ENCODE measurements around the gene MRPS12.
"Not testable (repeated sequence)": the region's sequence is repeated elsewhere in the genome, so short reads cannot be mapped to it uniquely, and the experiment has no call there.

The MRPS12 gene

DNA sequence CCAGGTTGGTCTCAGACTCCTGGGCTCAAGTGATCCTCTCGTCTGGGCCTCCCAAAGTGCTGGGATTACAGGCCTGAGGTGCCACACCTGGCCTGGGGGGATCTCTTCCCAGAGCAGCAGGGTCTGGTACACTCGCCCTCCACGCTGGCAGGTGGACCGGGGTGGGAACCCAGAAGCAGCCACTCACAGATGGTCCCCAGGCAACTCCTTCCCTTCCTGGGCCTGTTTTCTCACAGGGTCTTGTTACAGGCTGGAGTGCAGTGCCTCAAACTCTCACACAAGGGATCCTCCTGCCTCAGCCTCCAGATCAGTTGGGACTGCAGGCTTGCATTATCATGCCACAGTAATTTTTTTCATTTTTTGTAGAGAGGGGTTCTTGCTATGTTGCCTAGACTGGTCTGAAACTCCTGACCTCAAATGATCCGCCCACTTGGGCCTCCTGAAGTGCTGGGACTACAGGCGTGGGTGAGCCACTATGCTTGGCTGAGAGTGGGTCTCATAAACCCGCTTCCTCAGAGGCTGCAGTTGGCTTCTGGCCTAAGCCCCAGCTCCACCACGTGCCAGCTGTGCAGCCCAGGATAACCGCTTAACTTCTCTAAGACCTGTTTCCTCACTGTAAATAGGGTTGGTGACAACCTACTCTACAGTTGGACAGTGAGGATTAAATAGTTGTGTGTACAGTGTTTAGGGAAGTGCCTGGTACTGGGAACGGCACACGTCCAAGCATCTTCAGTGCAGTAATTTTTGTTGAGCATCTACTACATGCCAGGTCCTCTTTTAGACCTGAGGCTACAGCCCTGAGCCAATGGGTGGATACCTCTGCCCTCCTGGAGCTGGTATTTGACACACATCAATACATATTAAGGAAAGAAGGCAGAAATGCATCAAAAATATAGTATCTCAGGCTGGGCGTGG, 17.9 kb upstream of the MRPS12 start:
- no peak for DNase-seq

DNA sequence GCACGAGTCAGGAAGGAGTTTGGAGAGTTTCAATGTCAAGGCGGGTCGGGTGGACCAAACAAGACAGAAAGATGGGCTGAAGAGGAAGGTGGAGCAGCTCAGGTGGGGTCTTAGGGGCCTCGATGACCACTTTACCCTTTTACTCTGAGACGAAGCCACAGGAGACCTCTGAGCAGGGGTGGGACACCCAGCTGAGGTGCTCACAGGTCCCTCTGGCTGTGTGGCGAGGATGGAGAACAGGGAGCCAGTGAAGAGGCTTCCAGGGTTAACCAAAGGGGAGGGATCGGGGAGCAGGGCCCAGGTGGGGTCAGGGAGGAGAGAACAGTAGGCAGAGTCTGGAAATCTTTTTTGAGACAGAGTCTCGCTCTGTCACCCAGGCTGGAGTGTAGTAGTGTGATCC, 16.8 kb upstream of the MRPS12 start:
- DNase-seq: no peak

DNA sequence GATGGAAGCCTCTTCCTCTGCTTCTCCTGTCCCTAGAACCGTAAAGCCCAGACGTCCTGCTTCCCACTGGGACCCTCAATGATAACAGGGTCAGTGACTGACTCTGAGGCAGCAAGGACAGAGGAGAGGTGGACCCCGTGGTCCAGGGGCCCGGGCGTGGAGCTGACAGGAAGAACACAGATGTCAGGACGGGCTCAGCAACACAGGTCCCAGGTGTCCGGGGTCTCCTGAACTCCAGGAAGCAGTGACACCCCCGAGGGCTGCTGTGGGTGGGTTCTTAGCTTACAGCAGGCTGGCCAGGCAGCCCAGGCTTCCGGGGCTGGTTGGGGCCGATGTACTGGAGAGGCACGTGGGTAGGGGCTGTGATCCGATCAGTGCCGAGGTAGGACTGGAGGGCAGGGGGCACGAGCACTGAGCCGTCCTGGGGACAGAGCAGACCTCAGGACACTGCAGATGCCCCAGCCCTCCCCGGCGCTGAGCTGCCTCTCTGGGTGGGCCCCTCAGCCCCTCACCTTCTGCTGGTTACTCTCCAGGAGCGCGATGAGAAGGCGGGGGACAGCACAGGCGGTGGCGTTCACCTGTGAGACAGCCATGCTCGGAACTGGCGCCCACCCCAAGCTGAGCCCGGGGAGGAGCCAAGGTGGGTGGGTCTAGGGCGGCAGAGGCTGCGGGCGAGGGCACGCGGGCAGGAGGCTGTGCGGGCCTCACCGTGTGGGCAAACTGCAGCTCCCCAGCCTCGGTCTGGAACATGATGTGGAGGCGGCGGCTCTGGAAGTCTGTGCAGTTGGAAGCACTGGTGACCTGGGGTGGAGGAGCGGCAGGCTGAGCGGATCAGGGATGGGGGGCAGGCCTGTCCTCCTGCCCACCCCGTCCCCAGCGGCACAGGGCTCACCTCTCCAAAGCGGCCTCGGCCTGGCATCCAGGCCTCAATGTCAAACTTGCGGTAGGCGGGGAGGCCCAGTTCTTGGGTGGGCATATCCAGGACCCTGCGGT, 15.1 kb upstream of the MRPS12 start:
- DNase-seq: no peak

DNA sequence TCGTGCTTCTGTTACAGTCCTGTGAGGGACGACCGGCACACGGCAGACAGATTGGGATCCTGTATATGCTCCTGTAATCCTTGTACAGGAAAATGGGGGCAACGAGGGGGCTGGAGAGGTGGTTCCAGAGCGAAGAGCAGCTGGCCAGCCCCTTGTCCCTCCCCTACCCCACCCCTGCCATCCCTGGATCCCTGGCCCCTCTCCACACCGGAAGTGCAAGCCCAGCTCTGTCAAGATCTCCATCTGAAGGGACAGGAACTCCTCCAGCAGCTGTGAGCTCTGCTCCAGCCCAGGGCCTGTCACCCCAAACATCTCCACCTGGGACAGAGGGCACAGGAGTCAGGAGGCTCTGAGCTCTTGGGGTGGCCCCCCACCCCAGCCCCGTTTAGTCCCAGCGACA, 13.2 kb upstream of the MRPS12 start:
- no peak for DNase-seq

DNA sequence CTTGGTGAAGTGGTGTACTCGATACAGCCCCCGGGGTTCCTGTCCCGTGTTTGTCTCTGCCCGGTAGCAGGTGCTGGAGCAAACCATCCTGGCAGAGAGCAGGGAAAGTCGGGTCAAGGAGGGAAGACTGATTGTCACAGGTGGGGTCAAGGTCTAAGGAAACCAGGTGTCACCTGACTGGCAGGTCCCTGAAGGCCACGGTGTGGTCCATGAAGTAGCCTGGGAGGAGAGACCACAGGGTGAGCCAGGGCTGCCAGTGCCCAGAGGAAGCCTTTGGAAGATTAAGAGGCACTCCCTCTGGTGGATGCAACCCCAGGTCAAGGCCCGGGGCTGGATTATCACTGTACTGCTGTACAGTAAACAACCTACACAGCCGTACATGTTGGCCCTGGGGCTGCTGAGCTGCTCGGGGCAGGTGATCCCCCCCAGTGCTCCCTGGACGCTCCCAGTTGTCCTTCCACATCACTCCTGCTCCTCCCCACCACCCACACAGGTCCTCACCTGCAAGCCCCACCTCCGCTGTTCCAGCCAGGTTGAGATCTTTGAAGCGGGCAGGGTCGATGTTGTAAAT, 12.7 kb upstream of the MRPS12 start:
- no peak for DNase-seq

DNA sequence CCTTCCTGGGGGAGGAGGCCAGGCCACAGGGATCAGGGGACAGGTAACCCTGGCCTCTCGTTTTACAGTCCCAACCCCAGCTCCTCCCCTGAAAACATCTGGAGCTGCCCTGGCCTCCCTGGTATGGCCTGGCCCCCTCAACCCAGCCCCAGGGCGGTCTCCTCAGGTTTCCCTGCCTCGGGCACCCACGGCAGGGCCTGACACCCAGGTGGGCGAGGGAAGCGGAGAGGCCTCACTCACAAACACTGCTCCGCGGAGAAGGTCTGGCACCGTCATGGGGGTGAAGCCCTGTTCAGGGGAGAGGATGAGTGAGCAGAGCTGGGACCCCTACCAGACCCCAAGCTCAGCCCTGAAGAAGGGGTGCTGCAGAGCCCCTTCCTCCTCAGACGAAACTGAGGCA, 12.2 kb upstream of the MRPS12 start:
- no peak for DNase-seq

DNA sequence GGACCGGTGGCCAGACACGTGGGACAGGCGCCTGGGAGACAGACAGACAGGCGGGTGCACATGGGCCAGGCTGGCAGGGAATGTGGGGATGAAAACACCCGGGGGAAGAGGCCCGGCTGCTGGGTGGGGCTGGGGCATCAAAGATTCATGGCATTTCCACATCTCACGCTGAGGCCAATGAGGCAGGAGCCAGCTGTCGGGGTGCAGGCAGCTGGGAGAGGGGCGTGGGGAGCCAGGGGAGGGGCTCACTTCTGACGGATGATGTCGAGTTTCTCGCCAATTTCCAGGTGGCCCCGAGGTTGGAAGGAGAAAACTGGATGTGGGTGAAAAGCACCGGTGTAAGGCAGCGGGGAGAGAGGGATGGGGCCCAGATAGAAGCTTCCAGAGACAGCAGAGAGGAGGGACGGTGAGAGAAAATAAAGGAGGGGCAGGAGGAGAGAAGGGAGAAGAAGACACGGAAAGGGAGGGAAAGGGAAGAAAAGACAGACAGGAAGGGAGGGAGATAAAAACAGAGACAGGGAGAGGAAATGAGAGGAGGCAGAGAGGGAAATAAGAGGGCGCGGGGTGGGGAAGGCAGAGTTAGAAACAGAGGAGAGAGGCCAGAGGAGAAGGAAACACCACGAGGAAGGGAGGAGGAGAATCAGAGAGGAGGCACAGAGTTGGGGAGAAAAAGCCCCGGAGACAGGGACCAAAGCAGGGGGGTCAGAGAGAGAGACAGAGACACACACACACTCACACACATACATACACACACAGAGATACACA, 10.7 kb upstream of the MRPS12 start:
- DNase-seq: no peak

DNA sequence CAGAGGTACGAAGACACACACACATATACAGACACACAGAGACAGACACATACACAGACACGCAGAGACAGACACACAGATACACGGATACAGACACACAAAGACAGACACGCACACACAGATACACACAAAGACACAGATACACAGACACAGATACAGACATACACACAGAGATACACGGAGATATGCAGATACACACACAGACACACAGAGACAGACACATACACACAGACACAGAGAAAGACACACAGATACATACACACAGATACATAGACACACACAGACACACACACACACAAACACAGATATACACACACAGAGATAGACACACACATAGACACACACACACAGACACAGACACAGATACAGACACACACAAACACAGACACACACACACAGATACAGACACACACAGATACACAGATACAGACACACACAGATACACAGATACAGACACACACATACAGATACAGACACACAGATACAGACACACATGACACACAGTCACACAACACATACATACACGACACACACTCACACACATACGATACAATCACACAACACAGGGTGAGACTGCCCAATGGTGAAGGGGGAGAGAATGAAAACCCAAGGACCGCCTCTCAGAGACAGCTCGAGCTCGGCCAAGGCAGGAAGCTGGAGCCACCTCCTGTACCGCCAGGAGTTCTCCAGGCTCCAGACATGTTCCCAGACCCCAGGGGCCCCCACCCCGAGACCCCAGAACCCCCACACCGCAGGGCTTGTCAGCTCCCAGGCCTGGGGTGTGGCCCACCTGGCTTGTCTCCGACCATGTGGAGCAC, 9.9 kb upstream of the MRPS12 start:
- DNase-seq: no peak

DNA sequence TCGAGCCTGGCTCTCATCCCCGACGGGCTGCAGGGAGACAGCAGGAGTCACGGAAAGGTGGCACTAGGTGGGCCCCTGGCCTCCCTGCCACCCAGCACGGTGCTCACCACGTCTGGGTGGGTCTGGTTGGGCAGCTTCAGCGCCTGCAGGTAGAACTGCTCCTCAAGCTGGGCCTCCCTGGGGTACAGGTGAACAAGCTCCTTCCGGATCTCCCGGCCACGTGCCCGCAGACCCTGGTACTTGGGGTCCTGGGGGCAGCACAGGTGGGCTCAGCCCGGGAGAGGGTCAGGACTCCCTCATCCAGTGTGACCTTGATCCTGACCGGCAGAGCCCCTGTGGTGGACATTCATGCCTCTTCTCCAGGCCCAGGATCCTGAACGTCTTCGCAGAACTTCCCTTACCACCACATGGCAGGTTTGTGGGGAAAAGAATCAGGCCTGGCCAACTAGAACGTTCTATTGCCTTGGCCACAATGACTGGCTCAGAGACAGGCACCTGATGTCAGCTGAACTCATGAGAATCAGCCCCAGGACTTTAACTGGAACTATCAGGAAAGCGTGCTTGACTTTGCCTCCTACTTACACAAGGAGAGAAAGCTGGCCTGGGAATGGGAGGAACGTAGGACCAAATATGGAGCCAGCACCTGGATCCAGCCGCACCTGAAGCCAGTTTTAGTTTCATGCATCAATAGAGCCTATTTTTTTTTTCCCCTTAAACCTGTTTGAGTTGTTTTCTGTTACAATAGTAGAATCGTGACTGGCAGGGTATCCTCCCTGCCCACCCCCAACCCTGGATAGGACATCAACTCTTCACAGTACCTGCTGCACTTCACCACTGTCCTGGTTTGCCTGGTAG, 9.1 kb upstream of the MRPS12 start:
- DNase-seq: no peak

DNA sequence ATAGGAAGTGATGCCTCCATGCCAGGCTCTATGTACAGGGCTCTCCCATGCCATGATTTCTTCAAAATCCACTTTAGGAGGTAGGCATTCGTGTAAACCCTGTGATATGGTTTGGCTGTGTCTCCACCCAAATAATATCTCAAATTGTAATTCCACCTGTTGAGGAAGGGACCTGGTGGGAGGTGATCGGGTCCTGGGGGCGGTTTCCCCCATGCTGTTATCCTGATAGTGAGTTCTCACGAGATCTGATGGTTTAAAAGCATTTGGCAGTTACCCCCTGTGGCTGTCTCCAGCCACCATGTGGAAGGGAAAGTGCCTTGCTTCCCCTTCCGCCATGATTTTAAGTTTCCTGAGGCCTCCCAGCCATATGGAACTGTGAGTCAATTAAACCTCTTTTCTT, 8.3 kb upstream of the MRPS12 start:
- no peak for DNase-seq

DNA sequence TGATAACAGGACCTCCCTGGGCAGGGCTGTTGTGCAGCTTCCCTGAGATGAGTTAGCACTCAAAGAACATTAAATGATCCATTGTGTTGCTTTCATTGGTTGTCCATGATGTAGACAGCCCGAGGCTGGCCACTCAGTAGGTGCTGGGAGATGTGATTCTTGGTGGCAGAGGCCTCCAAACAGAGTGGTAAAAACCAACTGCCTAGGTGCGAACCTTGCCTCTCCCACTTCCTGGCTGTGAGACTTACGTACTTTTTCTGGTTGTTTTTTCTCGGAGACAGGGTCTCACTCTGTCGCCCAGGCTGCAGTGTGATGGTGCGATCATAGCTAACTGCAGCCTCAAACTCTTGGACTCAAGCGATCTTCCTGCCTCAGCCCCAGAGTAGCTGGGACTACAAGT, 6.4 kb upstream of the MRPS12 start:
- DNase-seq: no peak

DNA sequence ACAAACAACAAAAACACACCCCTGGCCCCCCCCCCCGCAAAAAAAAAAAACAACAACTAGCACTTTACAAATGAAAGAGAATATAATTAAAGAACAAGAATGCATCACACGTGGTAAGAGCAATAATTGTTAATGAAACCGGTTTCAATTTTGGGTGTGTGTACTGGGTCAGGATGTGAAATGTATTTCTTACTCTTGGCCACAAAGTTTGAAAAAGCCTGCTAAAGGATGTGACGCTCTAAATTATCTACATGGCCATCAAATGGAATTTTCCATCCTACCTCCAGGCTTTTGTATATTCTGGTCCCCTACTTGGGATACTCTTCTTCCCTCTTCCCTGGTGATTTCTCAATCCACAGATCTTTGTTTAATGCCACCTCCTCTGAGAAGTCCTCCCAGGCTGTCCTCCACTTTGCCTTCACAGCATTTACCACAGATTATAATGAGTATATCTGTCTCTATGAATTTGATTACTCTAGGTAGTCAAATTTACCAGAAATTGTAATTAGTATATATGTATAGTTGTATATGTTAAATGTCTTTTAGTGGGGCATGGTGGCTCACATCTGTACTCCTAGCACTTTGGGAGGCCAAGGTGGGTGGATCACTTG, 2.2 kb upstream of the MRPS12 start:
- no peak for DNase-seq

DNA sequence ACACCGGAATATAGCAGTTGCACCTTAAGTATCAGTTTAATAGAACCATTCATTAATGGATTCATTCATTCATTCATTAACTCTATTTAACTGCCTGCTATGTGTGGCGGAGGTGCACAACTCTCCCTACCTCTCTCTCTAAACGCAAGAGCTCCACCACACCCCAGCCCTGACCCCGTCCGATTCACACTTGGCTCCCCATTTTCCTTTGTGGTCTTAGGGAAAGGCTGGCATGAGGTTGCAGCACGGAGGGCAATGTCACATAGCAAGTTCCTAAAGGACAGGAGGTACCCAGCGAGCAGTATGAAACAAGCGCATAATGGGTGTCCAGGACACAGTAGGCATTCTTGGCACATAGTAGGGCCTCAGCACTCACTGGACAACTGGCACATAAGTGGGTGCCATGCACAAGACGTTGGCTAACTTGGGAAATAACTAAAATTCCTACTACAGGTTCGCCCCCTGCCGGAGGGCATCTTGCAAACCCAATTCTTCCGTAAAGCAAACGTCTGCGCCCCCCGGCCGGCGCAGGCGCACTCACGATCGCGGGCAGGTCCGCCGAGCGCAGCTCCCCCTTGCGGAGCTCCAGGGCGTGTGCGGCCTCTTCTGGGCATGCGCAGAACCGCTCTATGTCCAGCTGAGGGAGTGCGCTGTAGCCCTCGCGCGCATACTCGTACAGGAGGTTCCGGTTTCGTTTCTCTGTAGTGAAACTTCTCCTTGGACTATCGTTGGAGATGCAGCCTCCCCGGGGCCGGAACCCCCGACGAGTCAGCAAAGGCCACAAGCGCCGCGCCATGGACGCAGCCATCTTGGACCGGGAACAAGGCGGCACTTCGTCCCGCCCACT, 592 bp upstream of the MRPS12 start, which contains the start of gene SARS2:
SARS2 (minus strand) TSS at position 835 of the 847 bp plus-strand sequence; CDS start at position 808, 27 bp downstream.
- DNase-seq: peak; percentile 90

DNA sequence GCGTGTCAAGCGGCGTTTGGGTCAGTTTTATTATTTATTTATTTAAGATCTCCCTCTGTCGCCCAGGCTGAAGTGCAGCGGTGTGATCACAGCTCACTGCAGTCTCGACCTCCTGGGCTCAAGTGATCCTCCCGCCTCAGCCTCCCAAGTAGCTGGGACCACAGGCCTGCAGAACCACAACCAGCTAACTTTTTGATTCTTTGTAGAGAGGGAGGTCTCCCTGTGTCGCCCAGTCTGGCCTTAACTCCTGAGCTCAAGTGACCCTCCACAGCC, 713 bp downstream of the MRPS12 start:
- no peak for DNase-seq

DNA sequence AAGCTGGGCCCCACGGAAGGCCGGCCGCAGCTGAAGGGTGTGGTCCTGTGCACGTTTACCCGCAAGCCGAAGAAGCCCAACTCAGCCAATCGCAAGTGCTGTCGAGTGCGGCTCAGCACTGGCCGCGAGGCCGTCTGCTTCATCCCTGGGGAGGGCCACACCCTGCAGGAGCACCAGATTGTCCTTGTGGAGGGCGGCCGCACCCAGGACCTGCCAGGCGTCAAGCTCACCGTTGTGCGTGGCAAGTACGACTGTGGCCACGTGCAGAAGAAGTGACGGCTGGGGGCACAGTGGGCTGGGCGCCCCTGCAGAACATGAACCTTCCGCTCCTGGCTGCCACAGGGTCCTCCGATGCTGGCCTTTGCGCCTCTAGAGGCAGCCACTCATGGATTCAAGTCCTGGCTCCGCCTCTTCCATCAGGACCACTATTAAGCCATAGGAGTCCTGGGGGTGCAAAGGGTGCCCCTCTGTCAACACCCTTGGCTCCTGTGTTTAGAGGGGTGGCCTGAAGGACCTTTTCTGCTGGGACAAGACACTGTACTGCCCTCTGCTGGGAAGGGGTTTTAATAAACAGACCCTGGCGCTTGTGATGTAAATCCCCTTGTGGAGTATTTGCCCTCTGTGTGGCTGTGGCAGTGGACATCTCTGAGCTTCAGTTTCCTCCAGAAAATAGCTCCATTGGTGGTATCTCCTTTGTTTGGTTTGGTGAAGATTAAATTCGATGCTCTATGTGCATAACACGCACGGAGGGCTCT, 1.9 kb downstream of the MRPS12 start:
- no peak for DNase-seq

DNA sequence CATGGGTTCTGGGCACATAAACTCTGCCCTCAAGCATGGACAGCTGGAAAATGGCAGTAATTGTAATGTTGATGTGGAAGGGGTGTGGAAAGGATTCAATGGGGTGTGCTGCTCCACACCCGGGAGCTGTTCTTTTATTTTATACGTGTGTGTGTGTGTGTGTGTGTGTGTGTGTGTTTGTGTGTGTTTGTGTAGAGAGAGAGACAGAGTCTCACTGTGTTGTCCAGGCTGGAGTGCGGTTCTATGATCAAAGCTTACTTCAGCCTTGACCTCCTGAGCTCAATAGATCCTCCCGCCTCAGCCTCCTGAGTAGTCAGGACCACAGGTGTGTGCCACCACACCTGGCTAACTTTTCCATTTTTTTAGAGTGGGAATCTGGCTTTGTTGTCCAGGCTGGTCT, 2.8 kb downstream of the MRPS12 start:
- no peak for DNase-seq

DNA sequence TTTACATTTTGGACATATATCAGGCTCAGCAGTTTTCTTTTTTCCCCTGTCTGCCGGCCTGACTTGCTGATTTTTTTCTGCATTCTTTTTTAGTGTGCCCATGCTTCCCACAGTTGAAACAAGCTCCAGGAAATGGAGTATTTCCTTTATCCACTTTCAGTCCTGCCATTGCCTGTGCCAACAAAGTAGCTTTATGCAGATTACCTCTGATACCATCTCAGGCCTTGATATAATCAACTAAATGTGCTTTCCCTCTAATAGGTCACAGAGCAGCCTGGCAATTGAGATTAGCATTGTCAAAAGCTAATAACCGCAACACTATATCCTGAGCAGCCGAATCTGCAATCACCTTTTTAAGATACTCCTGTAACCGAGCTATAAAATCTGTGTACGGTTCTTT, 9.2 kb downstream of the MRPS12 start:
- no peak for DNase-seq

DNA sequence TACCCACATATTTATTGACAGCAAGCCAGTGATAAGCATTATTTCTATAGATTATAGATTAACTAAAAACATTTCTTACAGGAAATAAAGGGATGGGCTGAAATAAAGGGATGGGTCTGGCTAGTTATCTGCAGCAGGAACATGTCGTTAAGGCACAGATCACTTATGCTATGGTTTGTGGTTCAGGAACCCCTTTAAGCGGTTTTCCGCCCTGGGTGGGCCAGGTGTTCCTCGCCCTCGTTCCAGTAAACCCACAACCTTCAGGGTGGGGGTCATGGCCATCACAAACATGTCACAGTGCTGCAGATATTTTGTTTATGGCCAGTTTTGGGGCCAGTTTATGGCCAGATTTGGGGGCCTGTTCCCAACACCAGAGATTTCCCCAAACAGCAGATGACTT, 10.7 kb downstream of the MRPS12 start:
- not testable (repeated sequence) for DNase-seq

DNA sequence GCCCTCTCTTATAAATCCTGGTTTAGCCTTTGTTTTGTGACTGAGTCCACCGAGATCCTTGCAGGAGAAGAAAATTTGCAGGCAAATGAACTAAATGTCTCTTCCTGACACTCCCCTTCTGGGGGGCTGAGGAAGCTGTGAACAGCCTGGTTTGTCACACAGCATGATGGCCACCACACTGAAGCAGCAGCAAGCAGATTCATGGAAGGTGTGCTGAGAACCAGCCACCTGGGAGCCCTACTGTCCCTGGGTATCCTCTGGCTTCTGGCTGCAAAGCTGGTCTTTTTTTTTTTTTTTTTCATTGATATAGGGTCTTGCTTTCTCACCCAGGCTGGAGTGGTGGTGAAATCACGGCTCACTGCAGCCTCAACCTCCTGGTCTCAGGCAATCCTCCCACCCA, 11.2 kb downstream of the MRPS12 start:
- DNase-seq: no peak
